RPMI7951 (cell line): Measurements from ENCODE around the gene CHORDC1. TPM values are rescaled to one million over a fixed set of nuclear protein-coding genes. Genes with fewer than 3 reads are reported as not detected.
"Not testable (repeated sequence)": the region's sequence is repeated elsewhere in the genome, so short reads cannot be mapped to it uniquely, and the experiment has no call there.

Experiments used
- DNase-seq: peaks from one replicate; pipeline ENCODE4 v3.0.0-alpha.2; 2012; ENCODE audit warnings: low read depth
- total RNA-seq: library from RNA; depleted of rRNA; stranded (reverse); fragments of >200 nt; shearing (Covaris generic); gene quantifications from 2 replicates; pipeline ENCODE4 v1.2.3, GENCODE V29; 2014; rRNA removed

The CHORDC1 gene
- 38.9 and 44.2 TPM in 2 replicates for total RNA-seq

DNA sequence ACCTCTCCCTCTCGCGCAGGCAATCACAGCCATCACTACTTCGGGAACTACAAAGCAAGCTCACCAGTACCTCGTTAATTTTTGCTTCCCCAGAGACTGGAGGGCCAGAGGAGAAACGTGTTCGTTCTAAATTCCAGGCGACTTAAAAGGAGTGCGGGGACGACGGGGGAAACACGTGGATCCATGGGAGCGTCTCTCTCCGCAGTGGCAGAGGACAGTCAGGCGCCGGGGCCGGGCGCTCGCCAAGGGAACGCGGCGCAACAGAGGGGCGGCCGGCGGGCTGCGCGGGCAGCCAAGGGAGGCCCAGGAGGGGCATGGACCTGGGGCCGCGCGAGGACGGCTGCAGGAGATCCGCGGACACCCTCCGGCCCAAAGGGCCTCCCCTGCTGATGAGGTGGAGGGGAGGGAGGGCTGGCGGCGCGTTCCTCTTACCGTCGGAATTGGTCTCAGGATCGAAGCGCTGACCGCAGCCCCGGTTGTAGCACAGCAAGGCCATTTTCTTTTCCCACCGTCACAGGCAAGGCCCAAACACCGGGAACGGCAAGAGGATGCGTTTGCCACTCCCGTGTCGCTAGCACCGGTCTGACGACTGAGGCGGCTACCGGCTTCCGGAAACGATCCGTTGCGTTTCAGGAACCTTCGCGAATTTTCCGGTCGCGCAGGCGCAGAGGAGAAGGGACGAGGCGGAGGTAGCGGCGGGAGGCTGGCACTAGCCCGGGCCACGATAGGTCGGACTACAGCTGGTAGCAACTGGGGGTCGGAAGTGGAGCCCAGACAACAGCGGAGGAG, at the start of gene CHORDC1:
TSS of gene CHORDC1 (minus strand) at position 591 of the 789 bp plus-strand sequence. CDS start at position 496, 95 bp downstream.
- DNase-seq = peak; percentile 84

DNA sequence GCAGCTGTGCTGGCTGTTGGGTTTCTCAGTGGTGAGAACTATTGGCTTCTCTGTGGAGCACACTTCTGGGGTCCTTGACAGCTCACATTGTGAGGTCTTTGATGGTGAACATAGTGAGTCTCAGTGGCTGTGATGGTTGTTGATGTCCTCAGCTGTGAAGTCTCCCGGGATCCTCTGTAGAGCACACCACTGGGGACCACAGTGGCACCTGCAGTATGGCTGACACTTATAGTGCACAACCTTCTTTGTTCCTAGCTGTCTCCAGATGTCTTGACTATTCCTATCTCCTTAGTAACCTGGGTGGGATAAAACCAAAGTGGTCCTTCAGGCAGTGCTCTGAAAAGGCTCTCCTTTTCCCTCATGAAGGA, 34.3 kb upstream of the CHORDC1 start:
- DNase-seq = no peak

DNA sequence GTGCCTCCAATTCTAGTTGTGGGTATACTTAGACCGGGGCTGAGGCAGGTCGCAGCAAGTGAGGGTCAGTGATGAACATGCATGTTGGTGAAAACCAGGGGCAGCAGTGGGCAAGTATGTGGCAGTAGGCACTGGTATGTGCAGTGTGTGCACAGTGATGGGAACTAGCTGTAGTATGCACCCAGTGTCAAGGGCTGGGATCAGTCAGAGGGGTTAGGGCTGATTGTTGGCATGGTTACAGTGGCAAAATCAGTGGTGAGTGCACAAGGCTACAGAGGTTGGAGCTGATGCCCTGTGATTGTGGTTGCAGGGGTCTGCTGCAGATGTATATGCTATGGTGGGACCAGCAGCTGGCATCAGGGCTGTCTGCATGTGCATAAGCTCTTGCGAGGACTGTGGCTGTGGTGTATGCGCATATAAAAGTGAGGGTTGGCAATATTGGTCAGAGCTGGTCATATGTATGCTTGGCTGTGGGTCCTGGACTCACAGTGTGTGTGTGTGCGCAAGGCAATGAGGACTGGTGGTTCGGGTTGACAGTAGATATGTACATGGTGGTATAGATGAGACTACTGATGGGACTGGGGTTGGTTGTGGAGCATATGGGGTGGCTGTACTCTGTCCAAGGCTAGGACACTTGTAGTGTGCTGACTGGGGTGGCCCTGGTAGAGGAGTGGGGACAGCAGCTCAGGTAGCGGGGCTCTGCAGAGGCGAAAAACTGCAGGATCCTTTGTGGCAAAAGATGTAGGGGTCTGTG, 33.7 kb upstream of the CHORDC1 start:
- no peak for DNase-seq

DNA sequence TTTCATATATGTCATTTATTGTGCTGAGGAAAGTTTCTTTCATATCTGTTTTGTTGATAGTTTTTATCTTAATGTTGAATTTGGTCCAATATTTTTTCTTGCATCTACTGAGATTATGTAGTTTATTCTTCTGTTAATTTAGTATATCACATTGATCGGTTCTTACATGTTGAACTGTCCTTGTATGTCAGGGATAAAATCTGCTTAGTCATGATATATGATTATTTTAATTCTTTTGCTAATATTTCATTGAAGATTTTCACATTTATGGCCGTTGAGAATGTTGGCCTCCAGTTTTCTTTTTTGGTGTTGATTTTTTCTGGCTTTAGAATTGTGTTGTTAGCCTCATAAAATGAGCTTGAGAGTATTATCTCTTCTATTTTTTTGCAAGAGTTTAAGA, 31.2 kb upstream of the CHORDC1 start:
- no peak for DNase-seq

DNA sequence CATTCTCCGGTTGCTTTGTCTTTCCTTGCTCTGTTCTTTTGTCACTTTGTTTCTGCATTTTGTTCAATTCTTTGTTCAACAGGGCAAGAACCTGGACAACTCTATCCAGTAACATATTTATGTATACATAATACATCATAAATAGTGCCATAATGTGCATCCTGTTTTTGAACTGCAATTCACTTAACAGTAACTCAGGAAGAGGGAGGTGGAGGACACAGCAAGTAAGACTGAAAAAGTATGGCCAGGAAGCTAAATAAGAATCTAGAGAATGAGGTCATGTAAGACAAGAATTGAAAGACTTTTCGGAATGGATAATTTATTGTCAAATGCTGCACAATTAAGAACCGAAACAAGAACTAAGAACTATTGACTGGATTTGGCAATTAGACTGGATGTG, 29.2 kb upstream of the CHORDC1 start:
- no peak for DNase-seq

DNA sequence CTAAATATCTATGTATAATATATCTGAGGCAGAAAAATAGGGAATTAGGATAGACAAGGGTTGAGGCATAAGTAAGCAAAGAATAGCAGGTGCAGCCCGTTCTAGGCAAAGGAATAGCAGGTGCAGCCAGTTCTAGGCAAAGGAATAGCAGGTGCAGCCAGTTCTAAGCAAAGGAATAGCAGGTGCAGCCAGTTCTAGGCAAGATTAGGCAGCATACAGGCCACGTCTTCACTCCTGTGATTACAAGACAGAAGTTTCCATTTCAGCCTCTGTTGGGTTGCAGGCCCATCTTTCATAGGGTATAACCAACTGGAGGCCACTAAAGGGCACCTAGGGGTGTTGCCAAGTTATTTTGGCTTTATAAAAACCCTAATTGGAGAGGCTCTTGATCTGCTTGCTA, 28.8 kb upstream of the CHORDC1 start:
- no peak for DNase-seq

DNA sequence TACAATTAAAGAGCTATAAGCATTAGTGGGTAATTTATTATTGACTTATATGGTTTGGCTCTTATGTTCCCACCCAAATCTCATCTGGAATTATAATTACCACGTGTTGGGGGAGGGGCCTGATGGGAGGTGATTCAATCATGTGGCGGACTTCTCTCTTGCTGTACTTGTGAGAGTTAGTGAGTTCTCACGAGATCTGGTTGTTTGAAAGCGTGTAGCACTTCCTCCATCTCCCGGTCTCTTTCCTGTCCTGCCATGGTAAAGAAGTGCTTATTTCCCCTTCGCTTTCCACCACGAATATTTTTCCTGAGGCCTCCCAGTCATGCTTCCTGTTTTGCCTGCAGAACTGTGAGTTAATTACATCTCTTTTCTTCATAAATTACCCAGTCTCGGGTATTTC, 28.1 kb upstream of the CHORDC1 start:
- peak; percentile 71 for DNase-seq

DNA sequence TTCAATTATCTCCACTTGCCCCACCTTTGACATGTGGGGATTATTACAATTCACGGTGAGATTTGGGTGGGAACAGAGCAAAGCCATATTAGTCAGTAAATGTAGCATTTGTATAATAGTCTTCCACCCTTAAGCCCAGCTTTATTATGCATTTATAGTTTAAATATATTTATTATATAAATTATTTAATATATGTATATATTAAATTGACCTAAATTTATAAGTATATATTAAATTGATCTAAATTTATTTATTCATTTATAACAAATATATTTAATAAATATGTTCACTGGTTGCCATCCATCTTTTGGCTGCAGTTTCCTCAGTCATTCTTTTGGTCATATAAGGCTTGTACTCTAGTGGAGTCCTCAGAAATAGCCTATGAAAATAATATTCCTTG, 23.6 kb upstream of the CHORDC1 start:
- DNase-seq = no peak

DNA sequence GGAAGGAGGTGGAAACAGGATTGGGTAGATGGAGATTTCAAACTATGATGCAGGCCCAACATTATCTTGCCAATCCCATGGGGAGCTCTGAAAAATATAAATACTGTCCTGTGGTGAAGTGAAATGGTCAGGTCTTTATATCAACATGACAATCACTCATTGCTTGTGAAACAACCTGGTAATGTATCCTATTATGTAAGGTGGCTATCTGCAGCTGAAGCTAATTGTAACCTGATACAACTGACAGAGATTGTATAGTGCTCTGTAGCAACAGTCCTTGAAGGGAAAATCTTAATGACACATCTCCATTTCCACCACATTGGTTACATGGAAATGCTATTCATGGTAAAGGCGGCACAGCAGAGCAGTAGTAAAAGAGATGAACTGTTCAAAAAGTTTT, 20.7 kb upstream of the CHORDC1 start:
- no peak for DNase-seq

DNA sequence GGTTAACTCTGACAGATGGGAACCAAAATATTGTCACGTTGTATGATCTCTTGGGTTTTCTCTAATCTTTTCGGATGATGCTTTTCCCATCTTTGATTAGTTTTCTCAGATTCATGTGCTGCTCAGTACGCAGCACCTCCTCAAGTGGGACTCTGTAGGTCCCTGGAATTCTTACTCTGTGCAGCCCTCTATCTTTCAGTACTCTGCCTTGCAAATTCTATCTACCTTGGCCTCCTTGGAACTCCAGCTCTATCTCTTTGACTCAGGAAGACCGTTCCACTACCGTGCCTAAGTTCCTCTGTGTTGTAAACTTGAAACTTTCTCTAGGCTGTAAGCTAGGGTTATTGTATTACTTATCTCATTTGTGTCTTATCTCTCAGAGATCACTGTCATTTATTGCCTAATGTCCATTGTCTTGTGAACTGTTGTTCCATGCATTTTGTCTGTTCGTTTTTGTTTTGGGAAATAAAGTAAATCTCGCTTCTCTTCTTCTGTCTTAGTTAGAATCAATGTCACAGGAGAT, 20.1 kb upstream of the CHORDC1 start:
- no peak for DNase-seq

DNA sequence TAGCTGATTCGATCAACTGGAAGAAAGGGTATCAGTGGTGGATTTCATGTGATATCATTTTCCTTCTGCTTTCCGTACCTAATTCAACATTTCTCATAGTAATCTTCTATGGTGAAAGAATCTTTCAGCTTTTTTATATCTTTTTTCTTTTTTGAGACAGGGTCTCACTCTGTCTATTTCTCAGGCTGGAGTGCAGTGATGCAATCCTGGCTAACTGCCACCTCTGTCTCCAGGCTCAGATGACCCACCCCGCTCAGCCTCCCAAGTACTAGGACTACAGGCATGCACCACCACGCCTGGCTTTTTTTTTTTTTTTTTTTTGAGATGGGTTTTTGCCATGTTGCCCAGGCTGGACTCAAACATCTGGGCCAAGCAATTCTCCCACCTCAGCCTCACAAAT, 18.6 kb upstream of the CHORDC1 start:
- DNase-seq = peak; percentile 25

DNA sequence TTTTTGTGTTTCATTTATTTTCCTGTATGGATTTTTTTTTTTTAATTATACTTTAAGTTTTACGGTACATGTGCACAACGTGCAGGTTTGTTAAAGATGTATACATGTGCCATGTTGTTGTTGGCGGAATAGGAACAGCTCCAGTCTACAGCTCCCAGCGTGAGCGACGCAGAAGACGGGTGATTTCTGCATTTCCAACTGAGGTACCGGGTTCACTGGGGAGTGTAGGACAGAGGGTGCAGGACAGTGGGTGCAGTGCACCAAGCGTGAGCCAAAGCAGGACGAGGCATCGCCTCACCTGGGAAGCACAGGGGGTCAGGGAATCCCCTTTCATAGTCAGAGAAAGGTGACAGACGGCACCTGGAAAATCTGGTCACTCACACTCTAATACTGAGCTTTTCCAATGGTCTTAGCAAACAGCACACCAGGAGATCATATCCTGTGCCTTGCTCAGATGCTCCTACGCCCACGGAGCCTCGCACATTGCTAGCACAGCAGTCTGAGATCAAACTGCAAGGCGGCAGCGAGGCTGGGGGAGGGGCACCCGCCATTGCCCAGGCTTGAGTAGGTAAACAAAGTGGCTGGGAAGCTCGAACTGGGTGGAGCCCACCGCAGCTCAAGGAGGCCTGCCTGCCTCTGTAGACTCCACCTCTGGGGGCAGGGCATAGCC, 17.3 kb upstream of the CHORDC1 start:
- not testable (repeated sequence) for DNase-seq

DNA sequence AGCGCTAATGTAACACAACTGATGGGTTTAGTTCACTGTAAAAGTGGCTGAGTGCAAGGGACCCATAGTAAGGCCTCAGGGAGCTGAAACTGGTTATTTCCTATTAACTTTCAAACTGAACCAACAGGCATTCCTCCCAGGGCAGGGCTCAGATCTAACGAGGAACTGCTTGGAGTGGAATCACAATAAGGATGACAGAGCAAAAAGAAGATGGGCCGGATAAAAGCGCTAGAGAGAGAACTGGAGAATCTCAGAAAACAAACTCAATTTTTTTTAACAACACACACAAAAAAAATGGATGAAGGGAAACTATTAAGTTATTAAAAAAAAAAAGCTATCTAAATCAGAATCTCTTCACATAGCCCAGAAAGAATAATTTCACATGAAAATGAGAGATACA, 14.2 kb upstream of the CHORDC1 start:
- no peak for DNase-seq

DNA sequence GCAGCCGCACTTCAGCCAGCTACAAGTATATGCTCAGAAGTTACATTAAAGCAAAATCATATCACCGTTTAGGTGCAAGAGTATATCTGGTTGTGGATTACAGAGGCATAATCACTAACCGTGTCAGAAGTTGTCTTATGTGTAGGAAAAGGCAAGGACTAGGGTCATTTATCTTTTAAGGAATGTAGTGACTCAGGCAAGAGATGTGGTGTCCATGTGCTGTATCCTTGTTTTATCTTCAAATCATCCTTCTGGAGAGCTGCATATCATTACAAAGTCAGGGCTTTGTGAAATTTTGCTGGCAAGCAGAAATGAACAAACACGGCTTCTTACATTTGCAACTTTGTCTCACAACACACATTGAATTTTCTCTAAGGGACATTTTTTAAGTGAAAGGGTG, 12.7 kb upstream of the CHORDC1 start:
- no peak for DNase-seq

DNA sequence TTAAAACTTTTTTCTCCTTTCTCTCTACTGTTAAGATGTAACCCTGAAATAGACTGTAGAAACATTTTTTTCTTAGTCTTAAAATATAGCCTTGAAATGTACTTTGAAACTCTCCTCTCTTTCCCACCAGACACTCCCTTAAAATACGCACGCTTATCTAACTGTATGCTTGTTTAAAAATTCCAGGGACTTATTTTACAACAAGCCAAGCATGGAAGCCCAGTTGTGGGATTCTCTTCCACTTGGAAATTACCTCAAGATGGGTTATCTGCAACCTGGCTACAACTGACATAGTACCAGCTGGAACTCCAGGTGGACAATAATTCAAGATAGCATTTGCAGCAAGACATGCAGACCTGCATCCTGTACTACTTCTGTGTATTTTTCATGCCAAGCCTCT, 12.1 kb upstream of the CHORDC1 start:
- no peak for DNase-seq

DNA sequence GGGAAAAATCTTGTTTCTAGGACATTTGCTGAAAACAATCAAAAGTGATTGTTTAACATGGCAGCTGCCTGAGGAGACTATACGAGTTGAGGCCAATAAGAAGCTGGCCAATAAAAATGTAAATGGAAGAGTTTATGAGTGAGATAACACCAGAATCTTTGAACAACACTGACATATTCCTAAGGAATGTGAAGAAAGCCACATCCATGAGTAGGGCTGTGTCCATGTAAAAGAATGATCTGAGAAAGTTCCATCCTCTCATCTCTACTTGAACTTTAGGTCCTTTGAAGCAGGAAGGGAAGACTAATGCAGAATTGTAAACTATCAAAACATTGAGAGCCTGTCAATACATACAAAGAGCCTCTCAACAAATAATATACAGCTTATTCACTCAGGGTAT, 6.9 kb upstream of the CHORDC1 start:
- peak; percentile 44 for DNase-seq

DNA sequence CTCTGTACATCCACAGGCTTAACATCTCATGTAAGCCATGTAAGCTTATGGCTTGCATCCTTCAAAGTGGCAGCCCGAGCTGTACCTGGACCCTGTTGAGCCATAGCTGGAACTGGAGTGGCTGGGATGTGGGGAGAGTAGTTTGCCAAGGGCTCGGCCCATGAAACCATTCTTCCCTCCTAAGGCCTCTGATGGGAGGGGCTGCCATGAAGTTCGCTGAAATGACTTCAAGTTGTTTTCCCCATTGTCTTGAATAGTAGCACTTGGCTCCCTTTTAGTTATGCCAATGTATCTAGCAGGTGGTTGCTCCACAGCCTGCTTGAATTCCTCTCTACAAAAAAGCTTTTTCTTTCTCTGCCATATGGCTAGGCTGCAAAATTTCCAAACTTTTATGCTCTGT, 5.2 kb upstream of the CHORDC1 start:
- DNase-seq = no peak

DNA sequence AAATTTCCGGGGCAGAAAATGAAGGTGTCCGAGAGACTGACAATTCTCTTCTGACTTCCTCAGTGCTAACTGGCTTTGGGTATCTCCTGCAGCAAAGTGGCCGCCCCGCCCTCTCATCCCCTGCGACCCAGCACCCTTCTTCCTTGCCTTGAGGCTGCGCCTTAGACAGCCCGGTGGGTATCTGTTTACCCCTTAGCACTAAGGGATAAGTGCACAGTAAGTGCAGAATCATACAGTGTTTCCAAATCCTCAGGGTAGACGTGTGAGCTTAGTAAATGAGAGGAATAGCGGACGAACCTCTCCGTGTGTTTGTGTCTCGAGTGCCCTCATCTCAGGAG, 368 bp upstream of the CHORDC1 start:
- no peak for DNase-seq

DNA sequence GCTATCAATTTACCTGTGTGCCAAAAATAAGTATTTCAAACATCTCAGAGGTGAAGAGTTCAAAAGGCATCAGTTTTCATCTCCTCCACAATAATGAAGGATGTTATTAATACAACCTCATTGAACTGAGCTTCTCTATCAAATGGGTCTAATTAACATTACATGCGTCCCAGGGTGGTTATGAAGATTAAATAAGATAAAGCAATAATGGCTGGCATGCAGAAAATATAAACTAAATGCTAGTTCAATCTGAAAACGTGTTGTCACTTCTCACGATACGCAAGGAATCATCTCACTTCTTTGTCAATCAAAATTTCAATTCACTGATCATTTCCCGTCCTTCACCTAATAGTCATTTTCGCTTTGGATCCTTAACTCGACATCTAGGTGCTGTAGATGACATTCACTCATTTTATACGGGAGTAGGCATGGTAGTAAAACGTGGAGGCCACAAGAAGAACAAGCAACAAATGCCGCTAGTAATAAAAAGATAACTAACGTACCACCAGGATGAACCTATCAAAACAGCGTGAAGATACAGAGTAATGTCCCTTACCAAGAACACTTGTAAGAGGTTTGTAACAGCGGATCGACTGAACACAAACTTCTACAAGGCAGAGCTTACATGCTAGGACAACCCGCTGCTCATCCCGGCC, 918 bp downstream of the CHORDC1 start:
- DNase-seq = no peak

DNA sequence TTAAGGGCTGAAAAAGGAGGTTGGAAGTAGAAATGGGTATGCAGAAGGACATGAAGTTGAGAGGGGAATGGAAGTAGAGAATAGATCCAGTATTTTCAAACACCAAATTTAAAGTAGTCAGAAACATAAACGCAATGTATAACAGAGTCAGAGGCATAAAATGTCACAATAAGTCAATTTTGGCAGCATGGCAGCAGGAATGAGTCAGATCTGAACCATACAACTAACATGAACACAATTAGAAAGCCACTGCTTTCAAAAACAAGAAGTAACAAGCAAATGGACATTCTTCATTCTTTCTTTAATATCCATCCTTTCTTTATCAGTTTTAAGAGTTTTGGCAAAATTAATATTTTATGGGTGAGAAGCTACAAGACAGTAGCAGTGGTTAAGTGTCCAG, 2.5 kb downstream of the CHORDC1 start:
- DNase-seq = peak; percentile 54

DNA sequence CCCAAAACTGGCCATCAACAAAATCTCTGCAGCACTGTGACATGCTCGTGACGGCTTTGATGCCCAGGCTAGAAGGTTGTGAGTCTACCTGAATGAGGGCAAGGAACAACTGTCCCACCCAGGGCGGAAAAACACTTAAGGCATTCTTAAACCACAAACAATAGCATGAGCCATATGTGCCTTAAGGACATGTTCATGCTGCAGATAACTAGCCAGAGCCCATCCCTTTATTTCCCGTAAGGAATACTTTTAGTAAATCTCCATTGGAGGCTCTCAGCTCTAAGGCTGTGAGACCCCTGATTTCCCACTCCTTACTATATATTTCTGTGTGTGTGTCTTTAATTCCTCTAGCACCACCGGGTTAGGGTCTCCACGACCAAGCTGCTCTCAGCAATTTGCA, 3.4 kb downstream of the CHORDC1 start:
- DNase-seq = no peak

DNA sequence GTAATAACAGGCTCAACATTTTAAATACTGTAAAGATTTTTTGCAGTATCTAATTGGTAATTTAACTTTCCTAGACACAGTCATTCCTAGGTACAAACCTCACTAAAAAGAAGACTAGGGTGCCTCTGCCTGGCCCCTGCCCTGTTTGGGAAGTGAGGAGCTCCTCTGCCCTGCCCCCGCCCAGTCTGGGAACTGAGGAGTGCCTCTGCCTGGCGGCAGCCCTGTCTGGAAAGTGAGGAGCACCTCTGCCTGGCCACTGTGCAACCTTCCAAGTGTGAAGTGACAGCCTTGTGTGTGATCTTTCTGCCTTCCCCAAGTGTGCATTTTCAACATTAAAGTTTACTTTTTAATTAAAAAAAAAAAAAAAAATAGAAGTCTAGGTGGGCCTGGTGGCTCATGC, 4.2 kb downstream of the CHORDC1 start:
- DNase-seq = no peak
